C1 segment of cervical spinal cord (tissue), 14 donors: ENCODE measurements around the gene DLG2.

Source experiments
- DNase-seq, 14 donors: peaks; one replicate each; lab custom pipeline; 2025; lab: John Stamatoyannopoulos, UW

Gene DLG2

GRCh38 chr11:83816572-83817187 lies 1810.5 kb downstream of the DLG2 start:
- no peak for DNase-seq

DNA sequence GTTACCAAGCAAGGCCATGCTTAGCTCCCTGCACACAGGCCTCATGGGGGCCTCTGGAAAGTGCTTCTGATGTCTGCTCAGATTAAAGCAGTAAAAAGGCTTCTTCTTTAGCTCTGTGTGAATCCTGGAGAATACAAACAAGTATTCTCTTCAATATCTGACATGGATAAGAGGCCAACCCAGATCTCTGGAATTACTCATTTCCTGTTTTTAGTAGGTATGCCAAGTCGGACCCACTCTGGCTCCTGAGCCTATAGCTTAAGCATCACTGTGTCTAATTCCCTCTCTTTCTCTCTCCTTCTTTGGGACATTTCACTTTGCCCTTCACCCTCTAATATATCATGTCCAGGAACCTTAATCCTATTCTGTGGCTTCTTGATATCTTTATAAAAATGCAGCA lies 1811.4 kb downstream of the DLG2 start:
- no peak for DNase-seq

GRCh38 chr11:83813296-83813695 lies 1813.8 kb downstream of the DLG2 start:
- no peak for DNase-seq

DNA sequence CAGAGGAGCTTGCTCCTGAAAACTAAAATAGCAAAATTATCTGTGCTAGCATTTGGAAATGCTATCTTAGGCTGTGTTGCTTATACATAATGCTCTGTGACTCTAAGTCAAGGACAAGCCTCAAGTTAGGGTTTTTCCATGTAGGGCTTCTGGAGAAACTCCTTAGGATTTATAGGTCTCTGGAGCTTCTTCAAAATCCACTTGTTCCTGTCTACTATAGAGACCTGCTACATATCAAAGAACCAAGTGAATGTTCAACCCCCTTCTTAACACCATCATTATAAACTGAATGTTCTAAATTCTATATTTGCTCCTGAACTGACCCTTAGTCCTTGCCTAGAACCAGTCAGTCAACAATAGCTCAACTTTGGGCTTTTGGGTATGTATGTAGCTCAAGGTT lies 1817.9 kb downstream of the DLG2 start:
- DNase-seq: no peak

GRCh38 chr11:83801799-83802198 lies 1825.3 kb downstream of the DLG2 start:
- DNase-seq: no peak

DNA sequence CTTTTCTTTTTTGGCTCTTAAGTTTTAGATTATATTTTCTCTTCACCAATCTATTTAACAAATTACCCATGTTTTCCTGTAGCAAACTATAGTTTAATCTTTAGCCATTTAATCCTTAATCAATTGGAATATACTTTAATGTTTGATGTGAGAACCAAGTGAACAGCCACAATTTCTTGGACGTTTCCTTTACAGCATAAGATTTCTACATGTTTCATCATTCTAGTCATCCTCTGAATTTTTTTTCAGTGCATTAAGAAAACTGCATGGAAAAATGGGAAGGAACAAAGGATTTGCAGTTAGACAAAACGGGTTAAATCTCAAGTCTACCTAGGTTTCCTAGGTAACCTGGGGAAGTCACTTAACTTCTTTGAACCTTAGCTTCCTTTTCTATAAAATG lies 1833.8 kb downstream of the DLG2 start:
- no peak for DNase-seq

DNA sequence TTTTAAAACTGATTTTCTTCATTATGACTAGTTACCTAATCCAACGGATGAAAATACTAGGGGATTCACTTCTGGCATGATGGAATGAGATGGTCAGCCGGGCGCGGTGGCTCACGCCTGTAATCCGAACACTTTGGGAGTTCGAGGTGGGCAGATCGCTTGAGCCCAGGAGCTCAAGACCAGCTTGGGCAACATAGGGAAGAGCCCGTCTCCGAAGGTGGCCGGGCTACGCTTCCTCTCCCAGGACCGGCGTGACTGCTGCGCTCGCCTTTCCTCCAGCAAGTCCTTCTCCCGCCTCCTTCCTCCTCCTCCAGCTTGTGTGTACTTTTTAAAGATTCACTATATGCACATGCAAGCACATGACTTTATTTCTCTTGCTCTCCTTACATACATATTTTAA lies 1835.6 kb downstream of the DLG2 start:
- DNase-seq: no peak

DNA sequence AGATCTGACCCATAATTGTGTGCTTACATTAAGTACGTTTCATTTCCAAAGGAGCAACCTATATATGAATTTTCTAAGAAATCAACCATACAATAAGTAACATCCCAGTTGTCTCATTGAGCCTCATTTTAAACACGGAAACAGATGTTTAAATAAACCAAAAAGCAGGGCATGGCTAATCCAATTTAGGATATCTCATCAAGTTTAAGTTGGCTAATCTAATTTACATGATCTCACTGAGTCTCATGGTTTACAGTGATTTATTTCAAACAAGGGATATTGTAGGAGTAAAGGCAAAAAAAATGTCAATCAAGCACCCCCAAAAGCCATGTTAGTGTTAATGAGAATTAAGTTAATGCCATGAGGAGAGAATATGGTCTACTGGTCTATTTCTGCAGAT lies 1841.2 kb downstream of the DLG2 start:
- no peak for DNase-seq

DNA sequence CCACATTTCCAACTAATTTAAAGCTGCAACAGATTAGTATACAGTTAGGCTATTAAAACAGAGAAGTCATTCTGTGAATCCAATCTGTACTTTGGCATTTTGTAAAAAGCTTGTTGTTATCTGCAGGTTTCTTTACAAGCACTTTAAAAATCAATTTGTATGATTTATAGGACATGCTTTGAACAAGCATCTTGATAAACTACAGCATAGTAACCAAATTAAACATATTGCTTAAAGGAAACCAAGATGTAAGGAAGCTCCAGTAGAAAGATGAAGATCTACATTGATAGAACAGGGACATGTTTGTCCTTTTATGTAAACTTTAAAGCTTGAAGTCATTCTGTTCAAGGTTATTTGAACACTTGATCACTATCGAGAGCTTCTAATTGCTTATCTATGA lies 1842.7 kb downstream of the DLG2 start:
- no peak for DNase-seq

DNA sequence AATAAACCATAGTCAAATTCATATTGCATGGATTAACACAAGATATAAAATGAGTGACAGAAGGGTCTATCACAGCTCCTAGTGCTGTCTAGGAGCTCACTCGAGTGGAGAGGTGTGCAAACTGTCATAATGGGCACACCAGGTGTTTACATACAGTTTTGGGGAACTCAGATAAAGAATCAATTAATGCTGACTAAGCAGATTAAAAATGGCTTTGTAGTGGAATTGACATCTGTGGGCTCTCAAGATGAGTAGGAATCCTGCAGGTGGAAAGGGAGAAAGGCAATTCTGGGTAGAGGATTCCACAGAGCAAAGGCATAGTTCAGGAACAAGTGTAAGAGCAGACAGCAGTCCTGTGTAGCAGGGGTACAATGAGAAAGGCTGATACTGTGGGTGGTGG lies 1844.8 kb downstream of the DLG2 start:
- DNase-seq: no peak

DNA sequence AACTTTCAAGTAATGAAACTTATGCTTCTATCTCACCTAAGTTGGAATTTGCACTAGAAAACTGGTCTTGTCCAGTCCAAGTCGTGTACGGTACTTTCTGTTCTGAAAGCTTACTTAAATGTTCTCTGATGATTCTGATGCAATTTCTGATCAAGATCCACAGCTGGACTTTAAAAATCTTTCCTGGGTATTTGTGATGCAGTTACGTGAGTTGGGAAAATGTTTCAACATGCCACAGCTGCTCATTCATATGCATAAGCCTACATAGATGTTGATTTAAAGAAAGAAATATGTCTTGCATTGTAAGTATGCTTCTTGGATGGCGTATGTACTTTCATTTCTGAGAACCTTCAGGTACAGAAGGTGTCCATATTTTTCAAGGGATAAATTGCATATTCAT lies 1847.3 kb downstream of the DLG2 start:
- DNase-seq: no peak

DNA sequence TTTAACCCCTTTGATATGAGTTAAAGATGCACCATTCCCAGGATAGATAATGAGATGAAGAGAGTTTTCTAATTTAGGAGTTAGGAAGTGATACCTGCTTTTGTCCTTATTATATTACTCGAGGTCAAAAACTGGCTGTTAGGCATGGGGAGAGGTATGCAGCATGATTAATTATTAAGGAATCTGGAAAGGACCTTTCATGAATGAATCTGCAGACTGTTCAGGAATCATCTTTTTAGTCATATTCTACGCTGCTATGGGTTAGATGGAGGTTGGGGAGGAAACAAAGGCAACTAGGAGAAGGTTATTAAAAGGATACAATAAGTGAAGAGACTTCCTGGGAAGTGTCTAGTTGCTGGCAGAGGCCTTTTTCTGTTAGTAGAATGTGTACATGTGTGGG lies 1848.5 kb downstream of the DLG2 start:
- DNase-seq: no peak

GRCh38 chr11:83773950-83774880 lies 1852.9 kb downstream of the DLG2 start:
- no peak for DNase-seq

DNA sequence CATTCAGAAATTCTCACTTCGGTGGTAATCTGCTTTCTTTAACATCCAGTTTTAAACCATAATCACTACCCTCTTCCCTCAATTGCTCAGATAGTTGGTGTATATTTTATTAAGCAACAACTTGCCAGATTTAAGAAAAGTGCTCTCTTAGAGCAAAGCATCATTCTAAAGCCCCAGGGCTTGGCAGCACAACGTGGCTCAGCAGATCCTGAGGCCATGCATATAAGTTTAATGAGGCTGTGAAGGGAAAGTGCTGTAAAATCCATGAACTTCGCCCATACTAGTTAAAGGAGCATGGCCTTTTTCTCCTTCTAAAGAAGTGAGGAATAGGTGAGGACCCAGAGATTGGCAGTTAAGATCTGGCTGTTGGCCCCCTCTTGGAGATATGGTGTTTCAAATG lies 1858.7 kb downstream of the DLG2 start:
- no peak for DNase-seq

- DNase-seq: no peak
These were observed 1860.2 kb downstream of the DLG2 start for GRCh38 chr11:83766932-83767331.

GRCh38 chr11:83764643-83765042 lies 1862.5 kb downstream of the DLG2 start:
- no peak for DNase-seq

- DNase-seq: peak in 1 of 14 donors; percentile 60
These were observed 1866.2 kb downstream of the DLG2 start for GRCh38 chr11:83760932-83761331.

GRCh38 chr11:83759148-83759547 lies 1868.0 kb downstream of the DLG2 start:
- no peak for DNase-seq

GRCh38 chr11:83751041-83751440 lies 1876.1 kb downstream of the DLG2 start:
- DNase-seq: no peak

GRCh38 chr11:83746921-83747585 lies 1880.1 kb downstream of the DLG2 start:
- DNase-seq: no peak

- no peak for DNase-seq
These were observed 1882.4 kb downstream of the DLG2 start for GRCh38 chr11:83744620-83745192.

DNA sequence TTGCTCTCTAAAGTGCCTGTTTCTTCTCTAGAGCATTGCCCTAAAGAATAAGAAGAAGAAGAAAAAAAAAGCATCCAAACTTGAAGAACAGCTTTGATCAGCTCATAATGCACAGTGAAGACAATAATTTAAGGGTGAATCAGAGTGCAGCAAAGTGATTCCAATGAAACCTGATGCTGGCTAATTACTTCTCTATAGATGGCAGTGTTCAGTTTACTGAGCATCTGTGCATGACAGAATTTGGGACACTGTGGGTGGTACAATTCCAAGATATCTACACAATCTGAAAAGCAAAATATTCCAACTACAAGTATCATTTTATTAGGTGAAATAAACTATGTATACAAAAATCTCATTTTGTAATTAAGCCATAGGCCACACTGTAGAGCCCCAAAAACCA lies 1890.5 kb downstream of the DLG2 start:
- DNase-seq: no peak
